ENCODE results near the gene NUAK2. TPM values are rescaled to one million over a fixed set of nuclear protein-coding genes. Genes with fewer than 3 reads are reported as not detected.

Gene NUAK2
- total RNA-seq, 4 donors from 2014 or later, result 15.8 to 32.0 (median 21.4) TPM

DNA sequence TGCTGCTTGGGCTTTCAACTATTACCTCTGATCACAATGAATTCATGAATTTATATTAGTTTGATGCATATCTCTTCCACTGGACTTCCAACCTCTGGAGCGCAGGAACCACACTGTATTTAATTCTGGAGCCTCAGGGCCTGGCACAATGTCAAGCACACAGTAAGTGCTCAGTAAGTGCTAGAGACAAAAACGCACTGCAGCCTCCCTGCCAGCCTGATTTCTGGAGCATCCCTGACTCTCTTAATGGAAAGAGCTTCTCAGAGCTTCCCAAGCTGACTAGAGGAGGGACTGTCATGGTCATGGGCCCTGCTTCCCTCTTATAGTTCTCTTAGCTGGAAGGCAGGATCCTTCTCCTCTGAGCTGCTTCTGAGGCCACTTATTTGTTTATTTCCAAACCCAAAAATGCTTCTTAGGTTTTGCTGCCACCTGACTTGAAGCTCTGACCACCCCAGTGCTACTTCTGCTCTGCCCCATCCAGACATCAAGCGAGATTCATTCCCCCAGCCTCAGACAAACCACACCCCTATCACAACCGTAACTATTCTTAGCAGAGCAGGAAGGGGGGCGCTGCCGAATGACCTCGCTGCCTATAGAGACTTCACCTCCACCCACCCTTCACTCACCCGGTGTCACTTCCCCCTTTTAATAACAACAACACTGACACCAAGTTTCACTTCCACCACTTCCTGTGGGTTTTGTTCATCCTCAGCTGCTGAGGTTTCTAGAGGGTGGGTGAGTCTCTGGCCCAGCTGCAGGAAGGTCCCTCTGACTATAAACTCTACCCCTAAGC is 33.6 kb downstream of the NUAK2 start:
- Histone ChIP-seq H3K27me3 (no peaks in the 10 kb centered on the region), H3K9me3 (no peaks in the 10 kb centered on the region), H3K27ac (peak overlapping the region in 3 of 4 donors; percentile 69 to 91 (median 85)), H3K4me1 (peaks cover 43 to 72% (median 44%) of the 10 kb centered on the region in 3 donors), H3K36me3 (no peaks in the 10 kb centered on the region), H3K4me3 (no peak overlapping the region)
- 31 to 36% methylated on average over 6 to 7 of the region's 8 CpGs for WGBS, 2 donors
- intact Hi-C loops (cut with DNase I), result no loop called here
- peak; percentile 56 for DNase-seq
- TF ChIP-seq, protein P1, sequence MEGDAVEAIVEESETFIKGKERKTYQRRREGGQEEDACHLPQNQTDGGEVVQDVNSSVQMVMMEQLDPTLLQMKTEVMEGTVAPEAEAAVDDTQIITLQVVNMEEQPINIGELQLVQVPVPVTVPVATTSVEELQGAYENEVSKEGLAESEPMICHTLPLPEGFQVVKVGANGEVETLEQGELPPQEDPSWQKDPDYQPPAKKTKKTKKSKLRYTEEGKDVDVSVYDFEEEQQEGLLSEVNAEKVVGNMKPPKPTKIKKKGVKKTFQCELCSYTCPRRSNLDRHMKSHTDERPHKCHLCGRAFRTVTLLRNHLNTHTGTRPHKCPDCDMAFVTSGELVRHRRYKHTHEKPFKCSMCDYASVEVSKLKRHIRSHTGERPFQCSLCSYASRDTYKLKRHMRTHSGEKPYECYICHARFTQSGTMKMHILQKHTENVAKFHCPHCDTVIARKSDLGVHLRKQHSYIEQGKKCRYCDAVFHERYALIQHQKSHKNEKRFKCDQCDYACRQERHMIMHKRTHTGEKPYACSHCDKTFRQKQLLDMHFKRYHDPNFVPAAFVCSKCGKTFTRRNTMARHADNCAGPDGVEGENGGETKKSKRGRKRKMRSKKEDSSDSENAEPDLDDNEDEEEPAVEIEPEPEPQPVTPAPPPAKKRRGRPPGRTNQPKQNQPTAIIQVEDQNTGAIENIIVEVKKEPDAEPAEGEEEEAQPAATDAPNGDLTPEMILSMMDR (IDR thresholded peaks at IDR 0.05), result no peak
- peak in 1 of 4 donors; percentile 26 for TF ChIP-seq POLR2A (IDR thresholded peaks at IDR 0.05)

DNA sequence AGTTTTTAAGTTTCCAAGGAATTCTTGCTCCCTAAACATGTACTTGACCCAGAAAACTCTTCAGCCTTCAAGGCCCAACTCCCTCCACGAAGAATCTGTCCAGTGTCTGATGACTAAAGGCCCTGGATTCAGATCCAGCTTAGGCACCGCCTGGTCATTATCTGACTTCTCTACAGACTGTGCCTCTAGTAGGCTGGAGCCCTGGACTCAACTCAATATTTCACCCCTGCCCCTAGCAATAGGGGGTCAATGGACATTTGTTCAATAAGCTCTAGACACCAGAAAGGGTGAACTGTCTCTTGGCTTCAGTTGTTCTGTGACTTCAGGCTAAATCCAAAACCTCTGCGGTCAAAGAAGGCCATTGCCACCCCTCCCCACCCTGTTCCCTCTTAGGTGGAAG is 34.5 kb downstream of the NUAK2 start:
- Histone ChIP-seq H3K4me1 (peaks cover 43 to 72% (median 47%) of the 10 kb centered on the region in 3 donors), H3K36me3 (no peaks in the 10 kb centered on the region), H3K27me3 (no peaks in the 10 kb centered on the region), H3K4me3 (no peak overlapping the region), H3K9me3 (no peaks in the 10 kb centered on the region), H3K27ac (peak overlapping the region in 3 of 4 donors; percentile 69 to 91 (median 85))
- intact Hi-C loops (cut with DNase I), result no loop called here
- DNase-seq, result no peak
- WGBS, 2 donors, result 75 to 100% methylated on average over 2 of the region's 3 CpGs
- TF ChIP-seq POLR2A (IDR thresholded peaks at IDR 0.05), result no peak
- TF ChIP-seq, protein P1 (IDR thresholded peaks at IDR 0.05), result no peak

DNA sequence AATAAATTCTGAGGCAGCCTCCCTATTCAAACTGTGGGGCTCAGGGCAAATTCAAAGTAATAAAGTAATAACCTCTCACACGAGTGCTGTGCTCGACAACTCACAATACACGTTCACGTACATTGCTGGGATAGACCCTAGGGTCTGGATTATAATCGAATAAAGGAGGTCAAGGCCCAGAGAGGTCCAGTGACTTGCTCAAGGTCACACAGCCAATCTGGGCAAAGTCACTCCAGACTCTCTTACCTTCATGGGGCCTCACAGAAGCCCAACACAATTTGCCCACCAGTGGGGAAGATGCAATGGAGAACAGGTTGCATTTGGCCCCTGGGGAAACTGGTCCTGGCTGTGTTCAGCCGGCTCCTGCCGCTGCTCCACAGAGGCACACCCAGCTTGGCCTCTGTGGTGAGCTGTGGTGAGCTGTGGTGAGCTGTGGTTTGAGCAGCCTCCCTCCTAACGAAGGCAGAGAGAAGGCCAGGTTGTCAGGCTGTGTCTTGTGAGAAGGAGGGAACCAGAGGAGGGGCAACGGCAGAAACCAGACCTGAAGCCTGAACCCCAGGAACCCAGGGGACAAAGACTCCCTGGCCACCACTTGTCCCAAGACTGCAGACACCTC is 35.1 kb downstream of the NUAK2 start:
- H3K4me1 ChIP-seq, result peaks cover 43 to 76% (median 47%) of the 10 kb centered on the region in 3 donors

DNA sequence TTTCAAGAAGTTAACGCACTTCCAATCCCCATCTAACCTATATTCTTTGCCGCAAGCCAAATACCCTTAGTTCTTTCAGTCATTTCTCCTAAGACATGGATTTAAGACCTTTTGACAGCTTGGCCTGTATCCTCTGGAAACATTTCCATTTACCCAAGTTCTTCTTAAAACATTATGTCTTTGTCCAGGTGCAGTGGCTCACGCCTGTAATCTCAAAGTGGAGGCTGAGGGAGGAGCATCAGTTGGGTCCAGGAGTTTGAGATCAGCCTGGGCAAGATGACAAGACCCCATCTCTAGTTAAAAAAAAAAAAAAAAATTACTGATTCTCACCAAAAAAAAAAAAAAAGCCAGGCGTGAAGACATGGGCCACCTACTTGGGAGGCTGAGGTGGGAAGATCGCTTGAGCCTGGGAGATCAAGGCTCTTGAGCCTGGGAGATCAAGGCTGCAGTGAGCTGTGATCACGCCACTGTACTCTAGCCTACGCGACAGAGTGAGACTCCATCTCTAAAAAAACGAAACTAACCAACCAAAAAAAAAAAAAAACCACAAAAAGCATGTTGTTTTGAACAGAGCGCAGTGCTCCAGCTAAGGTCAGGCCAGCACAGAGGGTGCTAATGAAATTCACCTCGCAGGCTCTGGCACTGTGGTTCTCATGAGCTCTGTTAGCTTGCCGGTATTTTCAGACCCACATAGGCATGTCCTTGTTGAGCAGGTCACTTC is 36.0 kb downstream of the NUAK2 start:
- WGBS, 2 donors, result 28 to 34% methylated on average over 11 to 12 of the region's 12 CpGs
- no peak for DNase-seq
- H3K9me3 ChIP-seq, result no peaks in the 10 kb centered on the region
- H3K4me3 ChIP-seq, result no peak overlapping the region
- no peaks in the 10 kb centered on the region for H3K27me3 ChIP-seq
- intact Hi-C loops (cut with DNase I), result no loop called here
- no peaks in the 10 kb centered on the region for H3K36me3 ChIP-seq
- TF ChIP-seq, protein P1 (IDR thresholded peaks at IDR 0.05), result no peak
- peak in 1 of 4 donors; percentile 13 for TF ChIP-seq POLR2A (IDR thresholded peaks at IDR 0.05)
- peaks cover 43 to 80% (median 47%) of the 10 kb centered on the region in 3 donors for H3K4me1 ChIP-seq
- peak overlapping the region; percentile 85 to 91 (median 88) for H3K27ac ChIP-seq

More for the DNA sequence above, 35.1 kb downstream of the NUAK2 start:
- no peaks in the 10 kb centered on the region for H3K27me3 ChIP-seq
- TF ChIP-seq, protein P1 (IDR thresholded peaks at IDR 0.05), result no peak
- TF ChIP-seq POLR2A (IDR thresholded peaks at IDR 0.05), result no peak
- H3K9me3 ChIP-seq, result no peaks in the 10 kb centered on the region
- peak overlapping the region; percentile 69 to 91 (median 85) for H3K27ac ChIP-seq
- DNase-seq, result no peak
- no peak overlapping the region for H3K4me3 ChIP-seq
- 76 to 93% methylated on average over 5 to 6 of the region's 9 CpGs for WGBS, 2 donors
- no peaks in the 10 kb centered on the region for H3K36me3 ChIP-seq
- intact Hi-C loops (cut with DNase I), result no loop called here
